ENCODE data around the gene TFPT.

The TFPT gene

DNA sequence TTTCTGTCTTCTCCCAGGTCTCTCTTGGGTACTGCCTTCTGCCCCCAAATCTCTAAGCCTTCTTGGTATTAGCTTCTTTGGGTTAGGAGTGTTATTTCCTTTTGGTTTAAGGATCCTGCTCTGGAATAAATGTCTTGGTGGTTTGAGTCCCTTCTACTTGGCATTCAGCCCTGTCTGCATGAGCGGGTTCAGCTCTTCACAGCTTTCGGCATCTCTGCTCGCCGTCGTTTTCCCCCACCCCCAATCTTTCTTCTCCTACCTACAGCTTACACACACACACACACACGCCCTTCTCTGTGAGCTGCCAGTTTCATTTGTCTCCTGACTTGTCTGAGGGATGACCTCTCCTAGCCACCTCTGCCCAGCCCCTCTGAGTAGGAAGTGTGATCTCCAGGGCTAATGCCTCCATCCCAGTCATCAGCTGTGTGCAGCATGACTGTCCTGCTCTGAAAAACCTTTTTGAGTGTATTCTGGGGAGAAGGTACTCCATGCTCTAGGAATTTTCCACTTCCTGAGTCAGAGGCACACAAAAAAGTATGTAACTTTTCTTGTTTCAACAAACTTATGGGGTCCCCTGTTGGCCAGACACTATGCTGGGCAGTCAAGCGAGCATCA, 26.8 kb upstream of the TFPT start:
- H3K36me3 ChIP-seq (ENCODE audit: control insufficient read depth, low read depth, low read length): peaks cover 60% of the 10 kb centered on the region

DNA sequence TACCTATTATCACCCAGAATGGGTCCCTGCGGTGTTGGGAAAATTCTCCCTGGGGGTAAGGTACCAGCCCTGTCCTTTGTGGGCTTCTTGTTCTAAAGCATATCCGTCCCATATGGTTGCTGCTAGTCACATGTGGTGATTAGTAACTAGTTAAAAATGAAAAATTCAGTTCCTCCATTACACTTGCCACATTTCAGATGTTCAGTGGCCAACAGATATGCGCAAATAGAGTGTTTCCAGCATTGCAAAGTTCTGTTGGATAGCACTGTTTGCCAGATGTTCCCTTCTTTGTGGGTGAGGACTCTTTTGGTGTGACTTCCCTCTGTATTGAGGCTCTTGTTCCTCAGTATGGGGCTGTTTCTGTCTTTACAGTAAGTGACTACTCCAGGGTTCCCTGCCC, 25.9 kb upstream of the TFPT start:
- Histone ChIP-seq H3K9ac (ENCODE audit: low read length) (no peak overlapping the region), H3K9me3 (ENCODE audit: control insufficient read depth, low read depth, low read length) (no peaks in the 10 kb centered on the region), H3K27ac (ENCODE audit: low read length) (no peak overlapping the region), H3K27me3 (ENCODE audit: control insufficient read depth, insufficient read depth, low read length) (no peaks in the 10 kb centered on the region), H3K4me1 (ENCODE audit: control insufficient read depth, low read depth, low read length) (no peaks in the 10 kb centered on the region), H3K4me3 (ENCODE audit: low read length) (no peak overlapping the region), H3K36me3 (ENCODE audit: control insufficient read depth, low read depth, low read length) (peaks cover 51% of the 10 kb centered on the region)

More for the DNA sequence above, 26.8 kb upstream of the TFPT start:
- no peak overlapping the region for H3K9ac ChIP-seq (ENCODE audit: low read length)
- no peak overlapping the region for H3K27ac ChIP-seq (ENCODE audit: low read length)
- H3K9me3 ChIP-seq (ENCODE audit: control insufficient read depth, low read depth, low read length): no peaks in the 10 kb centered on the region
- no peaks in the 10 kb centered on the region for H3K27me3 ChIP-seq (ENCODE audit: control insufficient read depth, insufficient read depth, low read length)
- H3K4me1 ChIP-seq (ENCODE audit: control insufficient read depth, low read depth, low read length): no peaks in the 10 kb centered on the region
- H3K4me3 ChIP-seq (ENCODE audit: low read length): no peak overlapping the region

DNA sequence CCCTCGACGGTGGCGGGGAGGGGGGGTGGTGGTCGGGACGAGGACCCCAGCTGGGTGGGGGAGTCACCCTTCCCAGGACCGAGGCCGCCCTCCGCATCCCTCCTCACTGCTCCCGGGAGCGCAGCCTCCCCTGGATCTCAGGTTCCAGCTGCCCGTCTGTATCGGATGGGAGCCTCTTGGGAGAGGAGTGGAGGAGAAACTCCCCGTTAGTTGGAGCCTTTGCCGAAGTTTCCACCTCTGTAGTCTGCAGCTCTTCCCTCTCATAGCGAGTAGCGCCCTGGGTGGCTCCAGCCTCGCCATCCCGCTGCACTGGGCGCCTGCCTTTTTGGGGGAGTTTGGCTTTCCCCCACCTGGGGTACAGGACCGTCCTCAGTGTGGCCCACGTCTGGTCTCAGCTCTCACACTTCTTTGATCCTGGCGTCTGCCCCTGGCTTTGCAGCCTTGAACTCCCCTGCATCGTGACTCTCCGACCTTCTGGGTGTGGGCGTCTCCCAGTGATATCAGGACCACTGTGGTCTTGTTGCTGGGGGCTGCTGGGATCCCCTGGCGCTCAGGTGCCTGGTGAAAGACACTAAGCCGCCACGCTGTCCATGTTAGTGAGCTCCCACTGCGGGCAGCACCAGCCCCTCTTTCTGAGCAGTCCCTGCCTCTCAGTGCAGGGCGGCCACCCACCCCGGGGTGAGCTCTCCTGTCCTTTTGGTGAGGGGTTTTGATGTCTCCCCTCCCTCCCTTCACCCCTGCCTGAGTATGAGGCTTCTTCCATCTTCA, 23.2 kb upstream of the TFPT start:
- Histone ChIP-seq H3K4me1 (ENCODE audit: control insufficient read depth, low read depth, low read length) (peaks cover 6% of the 10 kb centered on the region), H3K4me3 (ENCODE audit: low read length) (peak overlapping the region; percentile 68), H3K27ac (ENCODE audit: low read length) (no peak overlapping the region), H3K36me3 (ENCODE audit: control insufficient read depth, low read depth, low read length) (peaks cover 24% of the 10 kb centered on the region), H3K9ac (ENCODE audit: low read length) (peak overlapping the region; percentile 92), H3K27me3 (ENCODE audit: control insufficient read depth, insufficient read depth, low read length) (no peaks in the 10 kb centered on the region), H3K9me3 (ENCODE audit: control insufficient read depth, low read depth, low read length) (no peaks in the 10 kb centered on the region)

DNA sequence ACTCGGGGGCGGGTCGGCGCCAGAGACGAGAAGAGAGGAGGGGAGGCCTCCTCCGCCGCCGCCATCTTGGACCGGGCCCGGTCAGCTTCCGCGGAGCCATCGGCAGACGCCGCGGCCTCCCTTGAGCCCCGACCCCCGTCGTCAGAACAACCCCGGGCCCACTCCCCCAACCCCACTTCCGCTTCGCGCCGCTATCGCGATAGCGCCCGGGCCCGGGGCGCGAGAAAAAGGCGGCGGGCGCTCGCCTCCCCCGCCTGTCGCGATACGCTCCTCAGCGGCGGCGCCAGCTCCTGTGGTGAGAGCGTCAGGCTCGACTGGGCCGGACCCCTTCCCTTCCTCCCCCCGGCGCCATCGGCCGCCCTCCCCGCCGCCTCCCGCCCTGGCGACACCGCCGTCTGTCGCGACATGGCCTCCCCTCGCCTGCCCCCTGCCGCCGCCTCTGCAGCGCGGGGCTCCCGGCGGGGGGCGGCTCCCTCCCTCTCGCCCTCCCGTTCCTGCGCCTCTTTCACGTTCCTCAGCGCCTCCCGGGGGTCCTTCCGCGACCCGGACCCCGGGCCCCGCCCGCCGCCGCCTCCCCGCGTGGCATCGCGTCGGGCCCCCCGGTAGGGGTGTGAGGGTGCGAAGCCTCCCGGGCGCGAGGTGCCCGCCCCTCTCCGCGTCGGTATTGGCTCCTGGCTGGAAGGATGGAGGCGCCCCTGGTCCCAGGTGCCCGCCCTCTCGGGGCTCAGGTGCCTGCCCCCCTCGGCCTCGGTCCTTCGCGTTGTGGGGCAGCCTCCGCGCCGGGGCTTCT, 22.4 kb upstream of the TFPT start, which contains the start of gene CNOT3:
CNOT3 (plus strand) TSS at position 64 of the 790 bp plus-strand sequence. CDS start 5,217 bp downstream, outside the sequence.
- Histone ChIP-seq H3K9ac (ENCODE audit: low read length) (peak within 1 kb of the TSS; percentile 92), H3K27me3 (ENCODE audit: control insufficient read depth, insufficient read depth, low read length) (no peaks in the 10 kb centered on the region), H3K9me3 (ENCODE audit: control insufficient read depth, low read depth, low read length) (no peaks in the 10 kb centered on the region), H3K36me3 (ENCODE audit: control insufficient read depth, low read depth, low read length) (peaks cover 16% of the 10 kb centered on the region), H3K27ac (ENCODE audit: low read length) (peak within 1 kb of the TSS; percentile 56), H3K4me1 (ENCODE audit: control insufficient read depth, low read depth, low read length) (peaks cover 6% of the 10 kb centered on the region), H3K4me3 (ENCODE audit: low read length) (peak within 1 kb of the TSS; percentile 80)

DNA sequence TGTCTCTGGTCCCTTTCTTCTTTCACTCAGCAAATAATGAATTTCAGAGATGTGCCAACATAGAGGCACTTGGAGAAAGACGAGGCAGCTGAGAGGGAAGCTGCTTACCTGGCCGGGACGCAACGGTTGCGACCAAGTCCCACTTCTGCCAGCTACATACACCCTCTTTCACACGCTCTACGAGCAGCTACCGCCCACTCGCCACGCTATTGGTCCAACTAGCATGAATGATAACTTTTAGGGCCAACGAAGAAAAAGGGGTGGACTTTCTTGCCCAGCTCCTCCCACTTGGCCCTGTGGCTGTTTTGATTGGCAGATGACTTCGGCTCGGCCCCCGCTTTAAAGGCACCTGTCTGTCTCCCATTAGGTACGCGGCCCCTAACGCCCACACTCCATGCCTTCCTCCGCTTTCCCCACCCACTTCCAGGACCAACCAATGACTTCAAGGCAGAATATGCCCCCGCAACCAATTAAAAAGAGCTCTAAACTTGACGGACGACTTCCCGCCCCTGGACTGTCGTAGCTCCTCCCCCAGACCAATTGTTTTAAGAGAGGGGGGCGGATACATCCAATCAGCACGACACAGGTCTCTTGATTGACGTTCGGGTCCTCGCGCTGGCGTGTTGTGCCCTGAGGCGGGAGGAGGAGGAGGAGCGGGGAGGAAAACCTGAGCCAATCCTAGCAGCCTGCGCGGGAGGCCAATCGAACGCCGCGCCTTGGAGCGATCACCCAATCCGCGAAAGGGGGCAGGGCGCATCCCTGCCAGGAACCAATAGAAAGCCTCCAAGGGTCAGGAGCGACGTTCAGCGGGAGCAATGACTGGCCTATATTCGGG, 21.6 kb upstream of the TFPT start:
- Histone ChIP-seq H3K27ac (ENCODE audit: low read length) (no peak overlapping the region), H3K4me1 (ENCODE audit: control insufficient read depth, low read depth, low read length) (peaks cover 6% of the 10 kb centered on the region), H3K4me3 (ENCODE audit: low read length) (peak overlapping the region; percentile 80), H3K9me3 (ENCODE audit: control insufficient read depth, low read depth, low read length) (no peaks in the 10 kb centered on the region), H3K27me3 (ENCODE audit: control insufficient read depth, insufficient read depth, low read length) (no peaks in the 10 kb centered on the region), H3K9ac (ENCODE audit: low read length) (peak overlapping the region; percentile 92), H3K36me3 (ENCODE audit: control insufficient read depth, low read depth, low read length) (peaks cover 8% of the 10 kb centered on the region)

DNA sequence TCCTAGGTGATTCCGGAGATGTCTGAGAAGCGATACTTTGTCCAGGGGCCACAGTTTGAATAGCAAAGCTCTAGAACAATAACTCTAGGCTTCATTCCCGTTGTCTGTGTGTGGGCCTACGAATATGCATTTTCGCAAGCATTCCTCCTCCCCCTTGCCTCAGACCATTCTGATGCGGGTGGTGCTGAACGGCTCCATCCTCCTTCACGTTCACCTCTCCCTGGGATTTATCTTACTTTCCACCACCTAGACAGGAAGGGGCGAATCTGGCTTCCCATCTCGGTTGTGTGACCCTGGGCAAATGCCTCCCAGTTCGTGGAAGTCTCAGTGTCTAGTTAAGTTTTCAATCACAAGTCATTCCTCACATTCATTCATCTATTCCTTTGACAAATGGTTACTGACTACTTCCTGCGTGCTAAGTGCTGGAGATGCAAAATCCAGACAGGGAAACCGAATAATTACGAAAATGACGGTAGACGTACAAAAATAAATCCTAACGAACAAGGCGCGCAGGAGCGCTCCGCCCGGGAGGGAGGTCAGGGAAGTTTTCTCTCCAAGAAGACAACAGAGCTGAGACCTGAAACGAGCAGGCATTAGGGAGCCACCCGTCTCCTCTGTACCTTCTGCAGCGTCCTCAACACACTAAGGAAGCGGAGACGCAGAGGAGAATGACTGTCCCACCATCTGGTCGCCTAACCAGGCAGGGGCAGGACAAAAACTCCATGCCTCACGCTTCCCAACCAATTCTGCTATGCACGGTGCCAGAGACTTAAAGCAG, 20.8 kb upstream of the TFPT start:
- Histone ChIP-seq H3K9ac (ENCODE audit: low read length) (peak overlapping the region; percentile 33), H3K9me3 (ENCODE audit: control insufficient read depth, low read depth, low read length) (no peaks in the 10 kb centered on the region), H3K36me3 (ENCODE audit: control insufficient read depth, low read depth, low read length) (peaks cover 4% of the 10 kb centered on the region), H3K27me3 (ENCODE audit: control insufficient read depth, insufficient read depth, low read length) (no peaks in the 10 kb centered on the region), H3K4me1 (ENCODE audit: control insufficient read depth, low read depth, low read length) (peaks cover 6% of the 10 kb centered on the region), H3K27ac (ENCODE audit: low read length) (no peak overlapping the region), H3K4me3 (ENCODE audit: low read length) (peak overlapping the region; percentile 80)

DNA sequence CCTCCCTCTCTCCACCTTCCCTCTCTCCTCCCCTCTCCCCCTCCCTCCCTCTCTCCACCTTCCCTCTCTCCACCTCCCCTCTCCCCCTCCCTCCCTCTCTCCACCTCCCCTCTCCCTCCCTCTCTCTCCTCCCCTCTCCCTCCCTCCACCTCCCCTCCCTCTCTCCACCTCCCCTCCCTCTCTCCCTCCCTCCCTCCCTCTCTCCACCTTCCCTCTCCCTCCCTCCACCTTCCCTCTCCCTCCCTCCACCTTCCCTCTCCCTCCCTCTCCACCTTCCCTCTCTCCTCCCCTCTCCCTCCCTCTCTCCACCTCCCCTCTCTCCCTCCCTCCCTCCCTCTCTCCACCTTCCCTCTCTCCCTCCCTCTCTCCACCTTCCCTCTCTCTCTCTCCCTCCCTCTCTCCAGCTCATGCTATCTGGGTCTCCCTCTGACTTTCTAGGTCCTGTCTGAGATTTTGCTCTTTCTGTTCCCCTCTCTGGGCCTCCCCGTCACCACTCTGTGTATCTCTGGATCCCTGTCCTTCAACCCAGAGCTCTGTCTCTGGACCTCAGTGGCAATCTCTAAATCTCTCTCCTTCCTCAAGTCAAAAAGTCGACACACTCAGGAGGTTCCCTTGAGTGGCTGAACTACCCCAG, 18.6 kb upstream of the TFPT start:
- Histone ChIP-seq H3K36me3 (ENCODE audit: control insufficient read depth, low read depth, low read length) (peaks cover 24% of the 10 kb centered on the region), H3K27me3 (ENCODE audit: control insufficient read depth, insufficient read depth, low read length) (no peaks in the 10 kb centered on the region), H3K4me3 (ENCODE audit: low read length) (no peak overlapping the region), H3K27ac (ENCODE audit: low read length) (no peak overlapping the region), H3K9ac (ENCODE audit: low read length) (no peak overlapping the region), H3K4me1 (ENCODE audit: control insufficient read depth, low read depth, low read length) (peaks cover 6% of the 10 kb centered on the region), H3K9me3 (ENCODE audit: control insufficient read depth, low read depth, low read length) (no peaks in the 10 kb centered on the region)

DNA sequence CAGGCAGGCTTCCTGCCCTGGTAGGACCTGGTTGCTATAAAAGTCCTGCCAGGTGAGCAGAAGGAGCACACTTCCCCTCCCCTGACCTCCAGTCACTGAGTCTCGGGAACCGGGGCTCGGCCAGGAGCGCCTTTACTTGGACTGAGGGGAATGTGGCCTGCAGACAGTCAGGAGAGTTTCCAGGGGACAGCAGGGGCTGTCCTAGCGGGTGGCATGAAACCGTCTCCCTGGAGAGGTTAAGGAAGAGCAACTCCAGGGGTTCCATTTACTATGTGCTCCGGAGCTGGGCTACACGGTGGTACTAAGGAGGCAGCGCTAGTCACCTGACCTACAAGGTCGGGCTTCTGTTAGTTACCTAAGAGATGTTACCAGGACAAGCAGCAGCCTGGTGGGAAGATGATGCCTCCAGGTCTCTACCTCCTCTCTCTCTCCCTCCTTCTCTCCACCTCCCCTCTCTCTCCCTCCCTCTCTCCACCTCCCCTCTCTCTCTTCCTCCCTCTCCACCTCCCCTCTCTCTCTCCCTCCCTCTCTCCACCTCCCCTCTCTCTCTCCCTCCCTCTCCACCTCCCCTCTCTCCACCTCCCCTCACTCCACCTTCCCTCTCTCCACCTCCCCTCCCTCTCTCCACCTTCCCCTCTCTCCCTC, 18.0 kb upstream of the TFPT start:
- Histone ChIP-seq H3K4me1 (ENCODE audit: control insufficient read depth, low read depth, low read length) (peaks cover 6% of the 10 kb centered on the region), H3K9me3 (ENCODE audit: control insufficient read depth, low read depth, low read length) (no peaks in the 10 kb centered on the region), H3K36me3 (ENCODE audit: control insufficient read depth, low read depth, low read length) (peaks cover 25% of the 10 kb centered on the region), H3K27me3 (ENCODE audit: control insufficient read depth, insufficient read depth, low read length) (no peaks in the 10 kb centered on the region), H3K4me3 (ENCODE audit: low read length) (no peak overlapping the region), H3K27ac (ENCODE audit: low read length) (no peak overlapping the region), H3K9ac (ENCODE audit: low read length) (no peak overlapping the region)

DNA sequence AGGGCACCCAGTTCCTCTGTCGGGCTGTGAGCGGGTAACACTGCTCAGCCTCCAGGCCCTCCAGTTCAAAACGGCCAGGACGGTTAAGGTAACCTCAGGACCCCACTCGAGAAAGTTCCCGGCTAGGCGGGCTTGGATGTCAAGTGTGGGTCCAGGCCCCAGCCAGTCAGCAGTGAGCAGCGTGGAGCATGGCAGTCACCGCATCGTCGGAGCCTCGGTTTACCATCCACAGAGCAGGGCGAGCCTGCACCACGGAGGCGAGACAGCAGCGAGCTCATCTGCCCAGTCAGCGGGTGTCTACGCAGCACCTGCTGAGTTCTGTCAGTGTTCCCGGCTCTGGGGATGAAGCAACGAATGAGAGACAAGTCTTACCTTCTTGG, 14.2 kb upstream of the TFPT start:
- Histone ChIP-seq H3K27me3 (ENCODE audit: control insufficient read depth, insufficient read depth, low read length) (no peaks in the 10 kb centered on the region), H3K9me3 (ENCODE audit: control insufficient read depth, low read depth, low read length) (no peaks in the 10 kb centered on the region), H3K36me3 (ENCODE audit: control insufficient read depth, low read depth, low read length) (peaks cover 54% of the 10 kb centered on the region), H3K9ac (ENCODE audit: low read length) (no peak overlapping the region), H3K4me3 (ENCODE audit: low read length) (no peak overlapping the region), H3K27ac (ENCODE audit: low read length) (no peak overlapping the region), H3K4me1 (ENCODE audit: control insufficient read depth, low read depth, low read length) (no peaks in the 10 kb centered on the region)

Data from iPS-18a (cell line).